ENCODE results near the gene NKIRAS1.
"Not testable (repeated sequence)": the region's sequence is repeated elsewhere in the genome, so short reads cannot be mapped to it uniquely, and the experiment has no call there.

The NKIRAS1 gene

GRCh38 chr3:23938688-23939087, 21.9 kb upstream of the NKIRAS1 start:
- DNase-seq = no peak

- no peak for DNase-seq
Measured at GRCh38 chr3:23937296-23937695, 20.5 kb upstream of the NKIRAS1 start.

GRCh38 chr3:23934253-23934652, 17.5 kb upstream of the NKIRAS1 start:
- DNase-seq = no peak

GRCh38 chr3:23932571-23932970, 15.8 kb upstream of the NKIRAS1 start:
- DNase-seq = no peak

- DNase-seq = no peak
Measured at GRCh38 chr3:23931597-23931996, 14.8 kb upstream of the NKIRAS1 start.

GRCh38 chr3:23928524-23928923, 11.7 kb upstream of the NKIRAS1 start:
- DNase-seq = no peak

GRCh38 chr3:23926736-23927135, 9.9 kb upstream of the NKIRAS1 start:
- no peak for DNase-seq

GRCh38 chr3:23926246-23926645, 9.5 kb upstream of the NKIRAS1 start:
- no peak for DNase-seq

GRCh38 chr3:23923786-23924185, 7.0 kb upstream of the NKIRAS1 start:
- DNase-seq = no peak

GRCh38 chr3:23921052-23921511, 4.3 kb upstream of the NKIRAS1 start:
- no peak for DNase-seq

GRCh38 chr3:23920151-23920655, 3.4 kb upstream of the NKIRAS1 start:
- DNase-seq = no peak

GRCh38 chr3:23919628-23920027, 2.8 kb upstream of the NKIRAS1 start:
- no peak for DNase-seq

GRCh38 chr3:23918331-23918730, 1.5 kb upstream of the NKIRAS1 start:
- not testable (repeated sequence) for DNase-seq

GRCh38 chr3:23917679-23918303, 1.0 kb upstream of the NKIRAS1 start:
- not testable (repeated sequence) for DNase-seq

GRCh38 chr3:23916152-23916885, 471 bp downstream of the NKIRAS1 start:
- DNase-seq = no peak

GRCh38 chr3:23915537-23916108, 1.2 kb downstream of the NKIRAS1 start:
- DNase-seq = no peak

- DNase-seq = no peak
Measured at GRCh38 chr3:23913873-23914743, 2.7 kb downstream of the NKIRAS1 start.

GRCh38 chr3:23913182-23913581, 3.6 kb downstream of the NKIRAS1 start:
- no peak for DNase-seq

GRCh38 chr3:23912335-23912734, 4.5 kb downstream of the NKIRAS1 start:
- DNase-seq = not testable (repeated sequence)

- DNase-seq = no peak
Measured at GRCh38 chr3:23911397-23911796, 5.4 kb downstream of the NKIRAS1 start.

- DNase-seq = no peak
Measured at GRCh38 chr3:23909341-23909740, 7.4 kb downstream of the NKIRAS1 start.

- no peak for DNase-seq
Measured at GRCh38 chr3:23904545-23904944, 12.2 kb downstream of the NKIRAS1 start.

- DNase-seq = no peak
Measured at GRCh38 chr3:23900744-23901143, 16.0 kb downstream of the NKIRAS1 start.

Data from CD4-positive, alpha-beta T cell treated with Interleukin-21 for 1 hour (primary cell).